NCI-H460 (cell line): Measurements from ENCODE around the gene TTC9. TPM values are rescaled to one million over a fixed set of nuclear protein-coding genes. Genes with fewer than 3 reads are reported as not detected.

Experiments
- DNase-seq: peaks from one replicate; pipeline ENCODE4 v3.0.0-alpha.2; 2016; ENCODE audit warnings: low read depth; ENCODE audit errors: extremely low read depth
- total RNA-seq: library from RNA; depleted of rRNA; stranded (reverse); fragments of >200 nt; shearing (Covaris generic); gene quantifications from 2 replicates; pipeline ENCODE4 v1.2.3, GENCODE V29; 2014

The TTC9 gene
- total RNA-seq, 1 experiment from 2014 or later = 0.67 TPM

DNA sequence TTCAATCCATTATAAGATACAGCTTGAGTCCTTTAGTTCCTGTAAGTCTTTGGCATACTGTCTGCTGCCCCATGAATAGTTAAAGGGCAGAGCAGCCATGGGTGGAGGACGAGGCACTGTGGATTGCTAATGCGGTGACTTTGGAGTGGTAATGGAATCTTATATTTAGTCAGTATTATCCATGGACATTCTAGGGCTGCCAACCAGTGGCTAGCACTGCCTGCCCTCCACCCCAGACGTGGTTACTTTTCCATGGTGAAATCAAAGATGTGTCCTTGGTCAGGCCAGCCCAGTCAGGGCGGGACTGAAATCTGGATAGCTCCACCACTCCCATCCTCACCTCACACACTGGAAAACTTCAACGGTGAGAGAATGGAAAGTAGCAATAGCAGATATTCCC lies 2.3 kb downstream of the TTC9 start:
- DNase-seq = no peak

DNA sequence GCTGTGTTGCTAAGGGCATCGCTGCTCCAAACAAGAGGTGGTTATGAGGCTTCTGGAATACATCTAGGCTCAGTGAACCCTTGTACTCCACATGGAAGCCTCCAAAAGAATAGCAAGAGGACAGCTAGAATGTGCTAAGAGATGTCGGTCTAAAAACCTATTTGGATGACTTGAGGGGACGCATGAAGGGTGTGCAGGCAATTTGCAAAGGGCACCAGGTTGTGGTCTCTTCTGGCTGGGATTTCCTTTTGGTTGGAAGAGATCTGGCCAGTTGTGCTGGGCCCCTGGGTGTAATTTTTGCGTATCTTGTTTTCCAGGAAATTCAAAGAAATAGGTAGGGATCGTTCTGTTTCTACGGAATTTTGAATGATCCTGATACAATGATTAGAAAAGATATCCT lies 4.2 kb downstream of the TTC9 start:
- DNase-seq = no peak

DNA sequence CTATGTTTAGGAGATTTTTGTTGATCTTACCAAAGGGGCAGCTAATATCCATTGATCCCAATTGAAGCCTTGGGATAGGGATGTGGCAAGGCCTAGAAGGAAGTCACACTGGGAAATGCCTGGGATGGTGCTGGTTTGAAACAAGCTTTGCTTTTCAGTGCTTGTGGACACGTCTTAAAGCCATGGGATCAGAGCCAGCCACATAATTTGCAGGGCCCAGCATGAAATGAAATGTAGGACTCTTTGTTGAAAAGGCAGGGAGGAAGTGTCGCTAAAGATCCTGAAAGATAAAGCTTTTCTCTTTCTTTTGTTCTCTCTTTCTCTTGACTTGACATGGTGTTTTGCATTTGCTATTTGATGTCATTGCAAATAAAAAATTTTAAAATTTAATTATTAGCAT lies 5.0 kb downstream of the TTC9 start:
- no peak for DNase-seq

DNA sequence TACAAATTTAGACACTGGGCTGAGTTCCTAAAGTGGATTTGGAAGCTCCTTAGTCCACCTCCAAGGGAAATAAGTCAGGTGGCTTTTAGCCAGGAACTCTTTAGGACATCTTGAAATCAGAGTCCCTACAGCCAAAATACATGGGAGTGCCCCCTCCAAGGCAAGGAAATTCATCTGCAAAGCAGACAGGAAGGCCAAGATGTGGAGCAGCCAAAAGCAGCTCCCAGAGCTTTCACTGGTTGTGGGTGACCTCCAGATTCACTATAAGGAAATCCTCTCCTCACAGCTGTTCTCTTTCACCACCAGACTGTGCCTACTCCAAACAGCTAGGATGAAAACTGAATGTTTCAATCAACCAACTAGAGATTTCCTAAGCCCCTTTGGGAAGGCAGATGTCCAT lies 6.6 kb downstream of the TTC9 start:
- no peak for DNase-seq

DNA sequence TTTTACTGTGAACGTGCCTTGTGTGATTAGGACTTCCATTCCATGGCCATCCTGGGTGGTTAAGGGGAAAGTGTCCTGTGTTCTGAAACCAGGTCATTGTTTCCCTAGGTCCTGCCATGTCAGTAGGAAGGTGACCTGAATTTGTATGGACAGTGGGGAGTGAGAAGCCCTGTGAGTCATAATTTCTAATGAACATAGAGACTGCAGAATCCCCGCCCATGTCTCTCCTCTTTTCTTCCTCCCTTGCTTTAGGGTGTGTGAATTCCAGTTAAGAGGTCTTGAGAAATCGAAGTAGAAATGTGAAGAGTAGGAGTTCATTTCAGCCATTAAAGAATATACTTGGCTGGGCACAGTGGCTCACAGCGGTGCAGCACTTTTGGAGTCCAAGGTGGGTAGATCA lies 8.1 kb downstream of the TTC9 start:
- no peak for DNase-seq

DNA sequence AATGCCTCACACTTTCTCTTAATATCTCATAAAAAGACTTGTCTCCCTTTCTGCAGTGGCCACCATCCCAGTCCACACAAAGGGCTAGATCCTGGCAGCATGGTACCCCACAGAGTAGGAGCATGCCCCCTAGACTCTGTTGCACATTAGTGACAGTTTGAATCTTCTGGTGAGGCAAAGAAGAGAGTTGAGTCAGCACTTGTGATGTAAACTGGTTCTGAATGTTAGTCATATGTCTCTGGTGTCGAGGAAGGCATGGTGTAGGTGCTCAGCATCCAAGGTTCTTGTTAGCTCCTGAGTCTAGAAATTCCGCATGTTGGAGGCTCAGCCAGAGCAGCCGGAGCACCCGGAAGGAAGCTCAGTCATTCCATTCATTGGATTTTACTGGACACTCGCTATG lies 9.8 kb downstream of the TTC9 start:
- no peak for DNase-seq

DNA sequence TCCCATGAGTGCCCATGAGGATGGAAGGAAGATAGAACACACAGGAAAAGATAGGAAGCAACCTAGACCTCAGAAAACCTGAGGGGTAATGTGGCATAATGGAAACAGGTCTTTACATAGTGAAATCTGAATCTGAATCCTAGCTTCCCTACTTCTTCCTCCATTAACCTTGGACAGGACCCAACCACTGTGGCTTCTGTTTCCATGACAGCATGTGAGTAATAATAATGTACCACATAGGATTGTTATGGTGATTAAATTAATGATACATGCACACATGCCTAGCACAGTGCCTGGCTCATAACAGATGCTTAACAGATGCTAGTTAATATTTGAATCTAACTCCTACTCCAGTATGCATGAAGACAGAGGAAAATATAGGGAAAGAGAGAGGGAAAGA lies 11.2 kb downstream of the TTC9 start:
- no peak for DNase-seq

DNA sequence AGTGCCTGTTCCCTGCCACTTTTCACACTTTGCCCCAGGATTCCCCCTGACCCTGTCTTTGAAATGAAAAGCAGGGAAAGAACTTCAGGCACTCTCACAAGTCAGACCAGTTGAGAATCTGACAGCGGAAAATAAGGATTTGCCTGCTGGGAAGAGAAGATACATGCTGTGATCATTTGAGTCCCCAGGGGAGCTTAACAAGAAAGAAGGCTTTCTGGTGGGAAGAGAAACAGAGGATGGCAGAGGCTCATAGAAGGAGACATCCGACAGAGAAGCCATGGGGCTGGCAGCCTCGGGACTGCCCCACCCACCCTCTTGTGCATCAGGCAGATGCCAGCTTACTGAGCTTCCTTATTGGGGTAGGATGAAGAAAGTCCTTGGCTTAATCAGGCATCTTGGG lies 11.9 kb downstream of the TTC9 start:
- DNase-seq = no peak

DNA sequence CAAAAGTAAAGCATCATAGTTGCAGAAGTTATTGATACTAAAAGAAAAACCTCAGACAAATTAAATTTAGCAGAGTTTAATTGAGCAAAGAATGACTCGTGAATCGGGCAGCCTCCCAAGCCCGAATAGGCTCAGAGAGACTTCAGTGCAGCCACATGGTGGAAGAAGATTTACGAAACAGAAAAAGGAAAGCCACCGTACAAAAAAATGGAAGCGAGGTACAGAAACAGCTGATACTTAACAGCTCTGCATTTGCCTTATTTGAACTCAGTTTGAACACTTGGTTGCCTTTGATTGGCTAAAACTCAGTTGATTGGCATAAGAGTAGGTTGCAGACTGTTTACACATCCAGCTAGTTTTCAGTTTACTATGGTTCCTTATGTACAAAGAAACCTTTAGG lies 12.9 kb downstream of the TTC9 start:
- DNase-seq = no peak

DNA sequence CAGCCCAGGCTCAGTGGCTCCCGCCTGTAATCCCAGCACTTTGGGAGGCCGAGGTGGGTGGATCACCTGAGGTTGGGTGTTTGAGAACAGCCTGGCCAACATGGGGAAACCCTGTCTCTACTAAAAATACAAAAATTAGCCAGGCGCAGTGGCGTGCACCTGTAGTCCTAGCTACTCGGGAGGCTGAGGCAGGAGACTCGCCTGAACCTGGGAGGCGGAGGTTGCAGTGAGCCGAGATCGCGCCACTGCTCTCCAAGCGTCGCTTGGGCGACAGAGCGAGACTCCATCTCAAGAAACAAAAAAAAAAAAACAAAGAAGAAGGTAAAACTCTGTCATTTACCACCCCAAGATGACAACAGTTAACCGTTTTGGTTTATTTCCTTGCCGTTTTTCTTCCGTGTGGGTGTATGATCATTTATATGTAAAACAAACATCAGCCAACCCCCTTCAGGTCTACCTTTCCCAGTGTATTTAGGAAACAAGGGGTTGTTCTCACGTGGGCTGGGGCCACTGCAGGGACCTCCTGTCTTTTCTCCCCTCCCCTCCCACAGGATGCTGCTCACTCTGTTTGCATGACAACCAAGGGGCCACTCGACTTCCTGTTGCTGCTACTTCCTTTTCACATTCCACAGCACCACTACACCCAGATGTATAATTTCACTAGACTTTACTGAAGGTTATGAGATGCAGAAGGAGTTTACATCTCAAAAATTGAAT lies 13.6 kb downstream of the TTC9 start:
- DNase-seq = no peak

DNA sequence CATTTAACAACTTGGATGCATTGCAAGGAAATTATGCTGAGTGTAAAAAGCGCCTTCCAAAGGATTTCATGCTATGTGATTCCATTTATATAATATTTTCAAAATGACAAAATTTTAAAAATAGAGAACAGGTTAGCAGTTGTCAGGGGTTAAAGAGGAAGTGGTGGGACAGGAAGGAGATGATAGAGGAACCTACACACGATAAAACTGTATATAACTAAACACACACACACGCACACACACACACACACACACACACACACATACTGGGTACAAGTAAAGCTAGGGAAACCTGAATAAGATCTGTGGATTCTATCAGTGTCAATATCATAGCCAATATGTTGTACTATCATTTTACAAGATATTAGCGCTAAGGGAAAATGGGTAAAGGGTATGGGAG lies 17.2 kb downstream of the TTC9 start:
- no peak for DNase-seq

DNA sequence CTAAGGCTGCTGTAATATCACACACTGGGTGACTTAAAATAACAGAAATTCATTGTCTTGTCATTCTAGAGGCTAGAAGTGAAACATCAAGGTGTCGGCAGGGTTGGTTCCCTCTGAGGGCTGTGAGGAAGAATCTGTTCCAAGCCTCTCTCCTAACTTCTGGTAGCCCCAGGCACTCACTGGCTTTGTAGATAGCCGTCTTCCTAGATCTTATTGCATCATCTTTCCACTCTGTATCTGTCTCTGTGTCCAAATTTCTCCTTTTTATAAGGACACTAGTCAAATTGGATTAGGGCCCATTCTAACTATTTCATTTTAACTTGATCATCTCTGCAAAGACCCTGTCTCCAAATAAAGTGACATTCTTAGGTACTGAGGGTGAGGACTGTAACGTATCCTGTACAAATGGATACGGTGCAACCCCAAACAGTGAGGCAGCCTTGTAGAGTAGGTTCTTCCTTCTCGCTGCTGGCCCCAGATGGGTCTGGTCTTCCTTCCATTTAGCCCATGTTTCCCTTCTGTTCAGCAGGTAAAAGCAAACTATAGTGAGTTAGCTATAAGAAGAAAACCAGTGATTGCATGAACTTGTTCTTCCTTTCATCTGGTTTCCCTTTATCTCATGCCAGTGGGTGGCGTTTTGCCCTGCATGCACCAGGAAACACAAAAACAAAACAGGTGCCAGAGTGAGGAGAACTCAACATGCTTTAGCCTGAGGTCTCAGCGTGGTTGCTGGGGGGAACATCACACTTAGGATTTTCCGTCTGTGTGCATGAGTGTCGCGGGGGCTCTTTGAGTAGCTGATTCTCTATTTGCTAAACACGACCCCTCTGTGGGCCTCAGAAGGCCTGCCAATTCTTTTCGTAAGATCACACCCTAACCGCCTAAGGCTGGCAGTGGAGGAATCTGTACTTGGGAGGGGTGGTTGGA lies 19.5 kb downstream of the TTC9 start:
- DNase-seq = no peak

DNA sequence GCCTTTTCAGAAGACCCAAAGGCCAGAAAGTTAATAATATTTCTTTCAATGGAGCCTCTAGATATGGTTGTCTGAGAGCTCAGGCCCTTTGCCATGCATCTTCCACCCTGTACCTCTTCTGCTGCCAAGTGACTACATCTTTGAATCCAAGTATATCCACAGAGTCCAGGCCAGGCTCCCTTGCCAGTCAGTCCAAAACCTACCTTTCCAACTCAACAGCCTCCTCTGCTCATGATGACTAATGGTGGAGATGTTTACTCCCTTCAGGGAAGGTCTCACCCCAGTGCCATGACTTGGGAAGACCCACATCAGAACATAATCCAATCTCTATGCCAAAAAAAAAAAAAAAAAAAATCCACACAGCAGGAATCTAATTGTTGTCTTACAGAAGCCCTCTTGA lies 20.4 kb downstream of the TTC9 start:
- no peak for DNase-seq

DNA sequence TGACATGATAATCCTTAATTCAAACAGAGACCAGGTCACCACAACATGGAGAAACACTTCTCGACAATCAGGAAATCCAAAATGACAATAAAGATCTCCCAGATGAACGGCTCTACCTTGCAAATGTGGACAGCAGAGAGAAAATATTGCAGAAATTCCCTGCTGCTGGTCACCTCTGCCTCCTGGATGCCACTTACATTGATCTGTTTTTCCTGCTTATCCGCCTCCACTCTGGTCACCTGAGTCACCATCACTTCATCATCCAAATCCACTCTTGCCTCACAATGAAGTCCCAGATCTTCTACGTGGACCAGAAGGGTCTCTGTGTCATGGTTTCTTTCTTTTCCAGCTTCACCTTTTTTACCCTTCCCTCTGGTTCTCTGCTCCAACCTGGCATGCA lies 21.1 kb downstream of the TTC9 start:
- no peak for DNase-seq

DNA sequence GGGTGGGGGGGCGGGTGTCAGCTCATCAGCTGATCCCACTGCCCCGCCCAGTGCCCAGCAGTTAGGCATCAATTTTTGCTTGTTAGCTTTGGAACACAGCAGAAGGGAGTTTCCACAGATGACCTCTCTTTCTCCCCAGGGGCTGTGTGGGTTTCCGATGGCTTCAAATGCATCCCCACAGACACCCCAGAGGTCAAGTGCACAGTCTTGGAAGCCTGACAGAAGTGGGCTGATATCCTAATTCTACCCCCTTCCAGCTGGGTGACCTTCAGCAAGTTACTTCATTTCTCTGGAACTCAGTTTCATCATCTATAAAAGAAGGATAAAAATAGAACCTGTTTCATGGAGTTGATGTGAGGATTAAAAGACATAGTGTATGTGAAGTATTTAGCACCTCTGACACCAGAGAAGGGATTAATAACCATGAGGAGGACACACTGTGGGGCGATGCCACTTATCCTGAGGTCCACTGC lies 22.0 kb downstream of the TTC9 start:
- no peak for DNase-seq

DNA sequence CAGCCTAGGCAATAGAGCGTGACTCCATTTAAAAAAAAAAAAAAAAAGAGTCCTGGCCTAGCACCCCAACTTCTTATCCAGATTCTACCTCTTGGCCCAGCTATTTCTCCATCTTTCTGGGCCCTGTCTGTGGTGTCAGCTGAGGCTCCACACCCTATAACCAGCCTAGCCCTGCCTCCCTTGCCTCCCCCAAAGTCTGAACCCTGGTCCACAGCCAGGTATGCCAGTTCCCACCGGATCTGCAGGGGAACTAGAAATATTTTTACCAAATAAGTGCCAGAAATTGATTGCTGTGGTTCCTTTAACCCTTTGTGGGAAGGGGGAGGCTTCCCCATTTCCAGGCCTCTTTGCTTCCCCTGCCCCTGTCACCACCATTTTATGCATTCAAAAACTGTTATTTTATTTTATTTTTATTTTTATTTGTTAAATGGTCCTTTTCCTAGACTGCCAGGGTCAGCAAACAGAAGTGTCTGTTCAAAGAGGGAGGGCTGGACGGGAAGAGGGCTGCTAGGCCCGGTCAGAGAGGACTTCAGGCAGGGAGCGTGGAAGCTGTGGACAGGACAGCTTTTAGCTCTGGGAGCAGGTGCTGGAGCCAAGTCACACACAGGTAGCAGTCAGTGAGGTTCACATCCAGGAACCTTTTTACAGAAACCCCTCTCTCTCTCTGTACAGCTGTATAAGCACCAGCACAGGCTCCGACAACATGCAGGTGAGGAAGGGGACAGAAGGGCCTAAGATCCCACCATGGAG lies 23.2 kb downstream of the TTC9 start:
- no peak for DNase-seq

DNA sequence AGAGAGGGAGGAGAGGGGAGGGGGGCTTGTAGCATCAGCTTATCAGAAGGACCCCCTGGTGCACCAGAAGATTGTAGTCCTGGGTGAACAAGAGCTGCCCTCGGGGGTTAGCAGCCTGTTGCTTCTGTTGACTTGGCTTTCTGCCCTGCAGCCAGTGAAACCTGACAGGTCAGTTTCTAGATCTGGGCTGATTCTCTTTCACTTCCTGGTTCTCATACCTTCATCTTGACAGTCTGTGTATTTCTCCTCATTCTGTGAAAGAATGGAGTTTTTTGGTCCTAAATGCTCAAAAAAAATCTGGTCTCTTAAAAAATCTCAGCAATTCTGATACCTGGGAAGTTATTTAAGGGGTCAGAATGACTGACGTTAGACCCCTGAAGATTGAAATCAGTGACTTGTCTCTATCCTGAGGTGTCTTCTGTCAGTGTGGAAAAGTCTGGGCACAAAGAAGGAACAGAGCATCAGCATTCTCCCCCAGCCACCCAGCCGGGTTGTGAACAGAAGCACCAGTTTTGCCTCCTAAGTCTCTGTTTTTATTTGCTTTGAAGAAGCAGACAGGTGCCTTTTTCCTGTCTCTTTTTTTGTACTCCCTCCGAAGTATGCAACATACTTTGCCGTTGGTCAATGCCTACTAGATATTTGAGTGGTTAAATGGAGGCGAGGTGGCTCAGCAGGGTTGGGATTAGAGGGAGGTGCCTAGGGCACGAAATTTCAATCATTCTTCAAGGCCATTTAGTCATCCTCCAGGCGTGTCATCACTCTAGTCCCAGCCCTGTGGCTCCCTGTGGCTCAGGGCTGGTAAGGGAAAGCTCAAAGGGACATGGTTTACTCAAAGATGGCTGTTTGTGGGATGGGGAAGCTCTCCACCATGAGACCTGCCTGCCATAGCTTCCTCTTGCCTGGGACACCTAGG lies 24.0 kb downstream of the TTC9 start:
- peak; percentile 6 for DNase-seq

DNA sequence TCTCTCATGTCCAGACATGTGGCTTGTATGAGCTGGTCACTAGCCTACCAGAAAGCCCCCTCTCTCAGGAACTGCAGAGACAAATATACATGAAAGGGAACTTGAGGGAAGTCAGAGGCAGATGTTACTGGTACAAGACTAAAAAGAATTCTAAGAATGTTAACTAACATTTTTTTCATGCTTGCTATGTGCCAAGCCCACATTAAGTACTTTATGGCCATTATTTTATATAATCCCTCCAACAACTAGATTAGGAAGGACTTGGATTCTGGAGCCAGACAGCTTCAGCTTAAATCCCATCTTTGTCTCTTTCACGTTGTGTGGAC lies 24.6 kb downstream of the TTC9 start:
- DNase-seq = no peak

DNA sequence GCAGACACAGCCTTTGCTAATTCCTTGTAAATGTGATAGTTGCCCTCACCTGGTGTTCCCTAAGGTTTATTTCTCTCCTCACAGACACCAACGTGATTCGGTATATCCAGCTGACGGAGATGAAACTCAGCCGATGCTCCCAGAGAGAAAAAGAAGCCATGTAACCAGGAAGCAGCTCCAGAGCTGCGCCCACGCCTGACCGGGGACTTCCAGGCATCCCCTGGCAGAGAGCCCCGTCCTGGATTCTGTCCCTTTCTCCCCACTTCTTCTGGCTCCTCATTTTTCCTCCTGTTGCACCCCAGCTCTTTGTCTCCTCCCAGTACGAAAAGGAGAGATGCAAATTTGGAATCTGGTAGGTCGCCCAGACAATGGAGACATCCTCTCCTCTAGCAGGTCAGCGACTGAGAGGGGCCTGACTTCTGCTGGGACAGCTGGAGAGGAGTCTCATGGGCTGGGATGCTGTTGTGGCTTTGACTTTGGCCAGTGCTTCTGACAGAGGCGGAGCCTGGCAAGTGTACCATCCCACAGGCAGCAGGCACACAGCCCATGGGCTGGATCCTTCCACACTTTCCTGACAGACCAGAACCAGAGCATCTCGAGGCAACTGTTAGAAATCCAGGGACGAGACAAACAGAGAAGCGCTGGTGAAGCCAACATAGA lies 29.4 kb downstream of the TTC9 start:
- no peak for DNase-seq
